Heart right ventricle (tissue), 16 donors: ENCODE measurements around the gene PYCR2. TPM values are rescaled to one million over a fixed set of nuclear protein-coding genes. Genes with fewer than 3 reads are reported as not detected.
A peak's percentile ranks its signal among the peaks of the same experiment; 100 is the strongest.

ENCODE experiments used
- ATAC-seq, 8 donors: fragments of 200-7000 bp; cut with Tn5 transposase; one replicate each; pipeline ENCODE4 v1.9.1; 2020; ENCODE audit warnings: mild to moderate bottlenecking in 8 of 8, moderate library complexity in 8 of 8, moderate number of reproducible peaks in 1 of 8
- DNase-seq, 2 donors: peaks; one replicate each; pipeline ENCODE4 v3.0.0-alpha.2; 2020
- H3K27ac ChIP-seq, 10 donors: fragments of 200-600 bp; sonication (generic) in 2 of 10; one replicate each; pipeline versions ENCODE4 v1.5.0 to v1.8.0; 2020 to 2022; ENCODE audit warnings: mild to moderate bottlenecking in 3 of 10
- H3K27me3 ChIP-seq, 7 donors: fragments of 200-600 bp; one replicate each; pipeline ENCODE4 v1.8.0; 2021 to 2022; ENCODE audit warnings: mild to moderate bottlenecking in 2 of 7
- H3K36me3 ChIP-seq, 9 donors: fragments of 200-600 bp; sonication (generic) in 1 of 9; one replicate each; pipeline versions ENCODE4 v1.5.0 to v1.8.0; 2020 to 2022; ENCODE audit warnings: mild to moderate bottlenecking in 2 of 9
- H3K4me1 ChIP-seq, 9 donors: fragments of 200-600 bp; sonication (generic) in 1 of 9; one replicate each; pipeline versions ENCODE4 v1.5.0 to v1.8.0; 2020 to 2022; ENCODE audit warnings: mild to moderate bottlenecking in 4 of 9
- H3K4me3 ChIP-seq, 10 donors: fragments of 200-600 bp; sonication (generic) in 2 of 10; one replicate each; pipeline versions ENCODE4 v1.5.0 to v1.8.0; 2020 to 2022; ENCODE audit warnings: mild to moderate bottlenecking in 7 of 10, moderate library complexity in 2 of 10
- H3K9me3 ChIP-seq, 11 donors: fragments of 200-600 bp in 10 of 11; sonication (generic) in 2 of 11; one replicate each; pipeline versions ENCODE4 v1.5.0 to v1.8.0; 2013 to 2022; ENCODE audit warnings: mild to moderate bottlenecking in 2 of 11, control low read depth in 1 of 11, moderate library complexity in 1 of 11
- CTCF ChIP-seq, 9 donors: fragments of 200-600 bp; sonication (generic) in 2 of 9; IDR thresholded peaks; one replicate each; pipeline versions ENCODE4 v1.5.0 to v1.8.0; 2021 to 2022; ENCODE audit warnings: antibody characterized with exemption in 9 of 9, mild to moderate bottlenecking in 5 of 9, moderate library complexity in 1 of 9
- WGBS, 2 donors: extraction: QIAGEN DNeasy Blood & Tissue Kit; methylation state at CpG; one replicate each; pipeline ENCODE4 v1.1.7; 2013; ENCODE audit warnings: inconsistent platforms in 1 of 2; 5-methylcytosine and 5-hydroxymethylcytosine counted together
- intact Hi-C, 10 donors: fragments of 100-400 bp; cut with DNase I; formaldehyde crosslinking; loops; one replicate each; pipeline versions ENCODE4 v1.11.1 to v1.14.2; 2022
- polyA plus RNA-seq, 2 donors: library from polyadenylated mRNA; stranded (reverse); fragments of 200-250 nt; gene quantifications; one replicate each; pipeline ENCODE4 v1.2.3, GENCODE V29; 2013
- total RNA-seq, 10 donors: library from RNA; stranded (reverse); fragmentation: NEBNext Ultra II Directional in 3 of 10; extraction: Animal tissue kit (Norgen Biotek cat#: 25700) in 3 of 10; gene quantifications; one replicate each; pipeline versions ENCODE4 v1.2.1 to v1.2.4, GENCODE V29; 2021 to 2023
- donor health status: Arrhythmogenic right ventricular cardiomyopathy.
- donor health status: ischemic (EF 13 %, LVEDD 7.1; RV severe dilation, severe dysfunction).
- donor health status: healthy with polysubstance abuse.
- donor health status: DM: no; HTN: yes; CAD: no.
- donor health status: DM: no; HTN: no; CAD: no.
- donor health status: ischemic (EF 25% LVEDD 6.9; RV normal size, moderate dysfunction).
- donor health status: ischemic (EF 25% LVEDD 5.7; RV mildly dilated, moderate dysfunction).
- donor health status: healthy.
- donor health status: DM: yes; HTN: yes; CAD: no.
- donor health status: Ischemic cardiomyopathy.
- donor health status: ischemic (EF 35%, LVEDD 5.7; RV mildly dilated, moderate dysfunction).
- donor health status: nonischemic (EF 11% LVEDD 7.7; RV severe dilation, severe dysfunction).
- donor health status: DM: yes; HTN: yes; CAD: no.
- donor health status: PGD.
- donor health status: ischemic (EF 29% LVEDD 5.4; RV normal size, mild dysfunction).
- donor health status: nonischemic (EF 23%, LVEDD 6.1; RV moderate dilation, normal function).

Gene PYCR2
- total and polyA plus RNA-seq, 12 donors, result 42.5 to 96.0 (median 62.7) TPM

DNA sequence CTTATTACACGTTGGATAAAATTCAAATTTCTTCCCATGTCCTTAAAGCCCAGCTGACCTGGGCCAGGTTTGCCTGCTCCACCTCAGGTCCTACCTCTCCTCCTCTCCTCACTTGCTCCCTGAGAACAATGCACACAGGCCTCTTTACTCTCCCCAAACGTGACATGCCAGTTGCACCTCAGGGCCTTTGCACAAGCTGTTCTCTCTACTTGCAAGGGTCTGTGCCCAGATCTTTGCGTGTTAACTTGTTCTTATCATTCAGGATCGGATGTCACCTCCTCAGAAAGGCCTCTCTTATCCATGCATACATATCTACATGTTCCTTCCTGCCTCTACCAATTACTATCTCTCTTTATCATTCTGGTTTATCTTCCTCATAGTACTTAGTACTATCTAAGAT is 20.4 kb downstream of the PYCR2 start:
- ATAC-seq (no peak), DNase-seq (no peak)
- TF ChIP-seq CTCF (IDR thresholded peaks at IDR 0.05), result no peak
- Histone ChIP-seq H3K36me3 (no peaks in the 10 kb centered on the region), H3K27me3 (no peaks in the 10 kb centered on the region), H3K4me1 (no peaks in the 10 kb centered on the region), H3K9me3 (no peaks in the 10 kb centered on the region), H3K4me3 (no peak overlapping the region), H3K27ac (no peak overlapping the region)
- intact Hi-C loops, result loop anchor here in 1 of 10 donors (10.0 kb wide), 1 partner anchor 129 kb away; the partner anchor contains the start of gene SRP9
- 85 to 87% methylated on average over 4 of the region's 4 CpGs for WGBS, 2 donors

- no peak for TF ChIP-seq CTCF (IDR thresholded peaks at IDR 0.05)
- Histone ChIP-seq H3K9me3 (no peaks in the 10 kb centered on the region), H3K27me3 (no peaks in the 10 kb centered on the region), H3K27ac (no peak overlapping the region), H3K36me3 (no peaks in the 10 kb centered on the region), H3K4me1 (peaks cover 0 to 19% (median 0%) of the 10 kb centered on the region in 9 donors), H3K4me3 (no peak overlapping the region)
- ATAC-seq (peak in 1 of 8 donors; percentile 44), DNase-seq (no peak)
- intact Hi-C loops, result no loop called here
- 50 to 59% methylated on average over 4 of the region's 4 CpGs for WGBS, 2 donors
Observed at GRCh38 chr1:225899044-225899925, 24.8 kb downstream of the PYCR2 start.

GRCh38 chr1:225897595-225898514 is 26.2 kb downstream of the PYCR2 start:
- Histone ChIP-seq H3K4me3 (no peak overlapping the region), H3K36me3 (no peaks in the 10 kb centered on the region), H3K27me3 (no peaks in the 10 kb centered on the region), H3K27ac (peak overlapping the region in 1 of 10 donors; percentile 26), H3K4me1 (peaks cover 0 to 19% (median 0%) of the 10 kb centered on the region in 9 donors), H3K9me3 (no peaks in the 10 kb centered on the region)
- TF ChIP-seq CTCF (IDR thresholded peaks at IDR 0.05), result no peak
- intact Hi-C loops, result no loop called here
- ATAC-seq (no peak), DNase-seq (no peak)
- 92 to 96% methylated on average over 19 of the region's 19 CpGs for WGBS, 2 donors

GRCh38 chr1:225896937-225897549 is 27.0 kb downstream of the PYCR2 start:
- DNase-seq, result no peak
- H3K27ac ChIP-seq, result peak overlapping the region in 1 of 10 donors; percentile 61
- WGBS, 2 donors, result 68 to 73% methylated on average over 7 of the region's 7 CpGs
- no peak for TF ChIP-seq CTCF (IDR thresholded peaks at IDR 0.05)
- intact Hi-C loops, result no loop called here
- no peak overlapping the region for H3K4me3 ChIP-seq
- H3K4me1 ChIP-seq, result peaks cover 0 to 19% (median 0%) of the 10 kb centered on the region in 9 donors
- peak in 1 of 8 donors; percentile 47 for ATAC-seq
- no peaks in the 10 kb centered on the region for H3K27me3 ChIP-seq
- no peaks in the 10 kb centered on the region for H3K9me3 ChIP-seq
- H3K36me3 ChIP-seq, result no peaks in the 10 kb centered on the region
